ENCODE results near the gene ZSCAN20.

- no peak for TF ChIP-seq POLR2A (IDR thresholded peaks at IDR 0.05; ENCODE audit: borderline replicate concordance, extremely low read depth, insufficient read depth, insufficient read length)
- TF ChIP-seq CTCF (IDR thresholded peaks at IDR 0.05 in 2 of 3, conservative IDR thresholded peaks at IDR 0.05 in 1 of 3; ENCODE audit: borderline replicate concordance in 1 of 3, insufficient read depth in 1 of 3, low read depth in 2 of 3, low read length in 2 of 3) = no peak
- TF ChIP-seq MAX (IDR thresholded peaks at IDR 0.05) = no peak
- TF ChIP-seq EGR1 (IDR thresholded peaks at IDR 0.05; ENCODE audit: low read depth) = no peak
- TF ChIP-seq EZH2 (IDR thresholded peaks at IDR 0.05) = no peak
- no peak for TF ChIP-seq POLR2AphosphoS5 (IDR thresholded peaks at IDR 0.05; ENCODE audit: low read depth, low read length)
- no peak for TF ChIP-seq JUND (IDR thresholded peaks at IDR 0.05)
- TF ChIP-seq ATF3 (IDR thresholded peaks at IDR 0.05) = no peak
- TF ChIP-seq TCF7L2 (IDR thresholded peaks at IDR 0.05; ENCODE audit: borderline replicate concordance, extremely low read depth, insufficient read depth, insufficient read length) = no peak
Observed at GRCh38 chr1:33501774-33502173, 29.3 kb downstream of the ZSCAN20 start.

All from HCT116 (cell line).